ENCODE measurements around the gene GNGT2. TPM values are rescaled to one million over a fixed set of nuclear protein-coding genes. Genes with fewer than 3 reads are reported as not detected.

The GNGT2 gene
- total RNA-seq, 2 experiments from 2014 or later: 13.3 to 32.6 TPM

DNA sequence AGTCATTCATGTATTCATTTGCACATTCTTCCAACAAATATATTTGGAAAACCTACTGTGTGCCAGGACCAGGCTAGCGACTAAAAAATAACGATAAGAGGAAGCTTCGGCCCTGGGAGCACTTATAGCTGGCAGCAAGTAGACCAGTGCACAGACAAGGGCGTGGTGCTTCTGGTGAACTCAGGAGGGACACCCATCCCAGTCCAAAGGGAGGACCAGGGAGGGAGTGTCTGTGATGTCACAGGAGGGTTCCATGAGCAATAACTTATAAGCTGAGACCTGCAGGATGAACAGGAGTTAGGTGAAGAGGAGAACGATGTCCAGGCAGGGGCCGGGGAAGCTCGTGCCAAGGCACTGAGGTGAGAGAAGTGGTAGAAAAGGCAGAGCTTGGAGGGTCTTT is 37.6 kb upstream of the GNGT2 start:
- H3K4me1 ChIP-seq (ENCODE audit: insufficient read depth, low read length, poor library complexity, severe bottlenecking): no peaks in the 10 kb centered on the region
- no peaks in the 10 kb centered on the region for H3K9me2 ChIP-seq (ENCODE audit: insufficient read depth, low read length)
- no peaks in the 10 kb centered on the region for H4K20me1 ChIP-seq (ENCODE audit: insufficient read depth, low read length)
- CTCF ChIA-PET (ENCODE audit: unreplicated experiment): no interaction called here
- H3K27ac ChIP-seq (ENCODE audit: low read depth, low read length, poor library complexity, severe bottlenecking): no peak overlapping the region
- intact Hi-C loops (cut with micrococcal nuclease; ENCODE audit: unreplicated experiment): no loop called here
- DNase-seq (ENCODE audit: low spot score): no peak
- H3K9me3 ChIP-seq (ENCODE audit: low read length): no peaks in the 10 kb centered on the region
- no peaks in the 10 kb centered on the region for H3K36me3 ChIP-seq (ENCODE audit: insufficient read depth, low read length)
- no peak overlapping the region for H3K4me3 ChIP-seq (ENCODE audit: low read depth, low read length, poor library complexity, severe bottlenecking)
- no peak overlapping the region for H2AFZ ChIP-seq (ENCODE audit: low read length)
- no peaks in the 10 kb centered on the region for H3K79me2 ChIP-seq (ENCODE audit: insufficient read depth, low read depth, low read length)
- POLR2A ChIA-PET: no interaction called here
- TF ChIP-seq EZH2phosphoT487 (IDR thresholded peaks at IDR 0.05; ENCODE audit: borderline replicate concordance, low read depth, low read length): no peak
- TF ChIP-seq, protein P1, sequence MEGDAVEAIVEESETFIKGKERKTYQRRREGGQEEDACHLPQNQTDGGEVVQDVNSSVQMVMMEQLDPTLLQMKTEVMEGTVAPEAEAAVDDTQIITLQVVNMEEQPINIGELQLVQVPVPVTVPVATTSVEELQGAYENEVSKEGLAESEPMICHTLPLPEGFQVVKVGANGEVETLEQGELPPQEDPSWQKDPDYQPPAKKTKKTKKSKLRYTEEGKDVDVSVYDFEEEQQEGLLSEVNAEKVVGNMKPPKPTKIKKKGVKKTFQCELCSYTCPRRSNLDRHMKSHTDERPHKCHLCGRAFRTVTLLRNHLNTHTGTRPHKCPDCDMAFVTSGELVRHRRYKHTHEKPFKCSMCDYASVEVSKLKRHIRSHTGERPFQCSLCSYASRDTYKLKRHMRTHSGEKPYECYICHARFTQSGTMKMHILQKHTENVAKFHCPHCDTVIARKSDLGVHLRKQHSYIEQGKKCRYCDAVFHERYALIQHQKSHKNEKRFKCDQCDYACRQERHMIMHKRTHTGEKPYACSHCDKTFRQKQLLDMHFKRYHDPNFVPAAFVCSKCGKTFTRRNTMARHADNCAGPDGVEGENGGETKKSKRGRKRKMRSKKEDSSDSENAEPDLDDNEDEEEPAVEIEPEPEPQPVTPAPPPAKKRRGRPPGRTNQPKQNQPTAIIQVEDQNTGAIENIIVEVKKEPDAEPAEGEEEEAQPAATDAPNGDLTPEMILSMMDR (conservative IDR thresholded peaks at IDR 0.05; ENCODE audit: low read length): no peak
- no peak overlapping the region for H3K4me2 ChIP-seq (ENCODE audit: low read length)
- BruUV-seq (replicated peaks): no TSS peak

DNA sequence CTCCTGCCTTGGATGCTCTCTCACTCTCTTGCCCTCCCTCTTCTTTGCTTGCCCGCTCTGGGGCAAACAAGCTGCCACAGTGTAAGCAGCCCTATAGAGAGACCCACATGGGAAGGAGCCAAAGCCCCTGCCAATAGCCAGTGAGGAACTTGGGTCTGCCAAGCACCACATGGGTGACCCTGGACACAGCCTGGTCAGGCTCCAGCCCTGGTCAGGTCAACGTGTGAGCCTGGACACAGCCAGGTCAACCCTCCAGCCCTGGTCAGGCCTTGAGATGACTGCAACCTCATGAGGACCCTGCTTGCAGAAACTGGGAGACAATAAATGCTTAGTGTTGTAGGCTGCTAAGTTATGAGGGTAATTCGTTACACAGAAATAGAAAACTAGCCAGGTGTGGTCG is 34.5 kb upstream of the GNGT2 start:
- Histone ChIP-seq H3K4me3 (ENCODE audit: low read depth, low read length, poor library complexity, severe bottlenecking) (no peak overlapping the region), H3K79me2 (ENCODE audit: insufficient read depth, low read depth, low read length) (no peaks in the 10 kb centered on the region), H3K27ac (ENCODE audit: low read depth, low read length, poor library complexity, severe bottlenecking) (no peak overlapping the region), H3K9me2 (ENCODE audit: insufficient read depth, low read length) (no peaks in the 10 kb centered on the region), H4K20me1 (ENCODE audit: insufficient read depth, low read length) (no peaks in the 10 kb centered on the region), H3K36me3 (ENCODE audit: insufficient read depth, low read length) (no peaks in the 10 kb centered on the region), H3K9me3 (ENCODE audit: low read length) (no peaks in the 10 kb centered on the region), H3K4me1 (ENCODE audit: insufficient read depth, low read length, poor library complexity, severe bottlenecking) (no peaks in the 10 kb centered on the region), H2AFZ (ENCODE audit: low read length) (no peak overlapping the region), H3K4me2 (ENCODE audit: low read length) (no peak overlapping the region)
- ChIA-PET POLR2A (no interaction called here), CTCF (ENCODE audit: unreplicated experiment) (no interaction called here)
- DNase-seq (ENCODE audit: low spot score): no peak
- intact Hi-C loops (cut with micrococcal nuclease; ENCODE audit: unreplicated experiment): no loop called here
- TF ChIP-seq, protein P1 (conservative IDR thresholded peaks at IDR 0.05; ENCODE audit: low read length): no peak
- TF ChIP-seq EZH2phosphoT487 (IDR thresholded peaks at IDR 0.05; ENCODE audit: borderline replicate concordance, low read depth, low read length): no peak
- BruUV-seq (replicated peaks): no TSS peak

DNA sequence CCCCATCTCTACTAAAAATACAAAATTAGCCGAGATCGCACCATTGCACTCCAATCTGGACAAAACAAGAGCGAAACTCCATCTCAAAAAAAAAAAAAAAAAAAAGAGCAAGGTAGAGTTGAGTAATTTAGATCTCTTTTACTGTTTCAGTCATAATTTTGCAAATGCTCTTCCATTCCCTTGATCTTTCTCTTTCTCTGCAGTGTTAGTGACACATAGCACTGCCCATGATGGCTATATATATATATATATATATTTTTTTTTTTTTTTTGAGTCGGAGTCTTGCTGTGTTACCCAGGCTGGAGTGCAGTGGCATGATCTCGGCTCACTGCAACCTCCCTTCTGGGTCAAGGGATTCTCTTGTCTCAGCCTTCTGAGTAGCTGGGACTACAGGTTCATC is 32.4 kb upstream of the GNGT2 start:
- no TSS peak for BruUV-seq (replicated peaks)
- CTCF ChIA-PET (ENCODE audit: unreplicated experiment): interaction anchor here (0.6 kb wide), 1 partner anchor 12 kb away, joined by 3 read pairs; no protein-coding TSS in a partner anchor

More for the DNA sequence above, 32.4 kb upstream of the GNGT2 start:
- Histone ChIP-seq H3K9me2 (ENCODE audit: insufficient read depth, low read length) (no peaks in the 10 kb centered on the region), H3K4me3 (ENCODE audit: low read depth, low read length, poor library complexity, severe bottlenecking) (no peak overlapping the region), H3K4me1 (ENCODE audit: insufficient read depth, low read length, poor library complexity, severe bottlenecking) (no peaks in the 10 kb centered on the region), H3K27ac (ENCODE audit: low read depth, low read length, poor library complexity, severe bottlenecking) (no peak overlapping the region), H3K36me3 (ENCODE audit: insufficient read depth, low read length) (no peaks in the 10 kb centered on the region), H4K20me1 (ENCODE audit: insufficient read depth, low read length) (no peaks in the 10 kb centered on the region), H3K9me3 (ENCODE audit: low read length) (no peaks in the 10 kb centered on the region), H2AFZ (ENCODE audit: low read length) (no peak overlapping the region), H3K4me2 (ENCODE audit: low read length) (no peak overlapping the region), H3K79me2 (ENCODE audit: insufficient read depth, low read depth, low read length) (no peaks in the 10 kb centered on the region)
- DNase-seq (ENCODE audit: low spot score): no peak
- POLR2A ChIA-PET: interaction anchor here (0.7 kb wide), 1 partner anchor 91 kb away, joined by 5 read pairs; no protein-coding TSS in a partner anchor
- intact Hi-C loops (cut with micrococcal nuclease; ENCODE audit: unreplicated experiment): no loop called here
- TF ChIP-seq, protein P1 (conservative IDR thresholded peaks at IDR 0.05; ENCODE audit: low read length): no peak
- no peak for TF ChIP-seq EZH2phosphoT487 (IDR thresholded peaks at IDR 0.05; ENCODE audit: borderline replicate concordance, low read depth, low read length)
